ENCODE results near the gene ROM1.

The ROM1 gene

GRCh38 chr11:62588966-62589637 is 24.0 kb upstream of the ROM1 start:
- no peak for DNase-seq

DNA sequence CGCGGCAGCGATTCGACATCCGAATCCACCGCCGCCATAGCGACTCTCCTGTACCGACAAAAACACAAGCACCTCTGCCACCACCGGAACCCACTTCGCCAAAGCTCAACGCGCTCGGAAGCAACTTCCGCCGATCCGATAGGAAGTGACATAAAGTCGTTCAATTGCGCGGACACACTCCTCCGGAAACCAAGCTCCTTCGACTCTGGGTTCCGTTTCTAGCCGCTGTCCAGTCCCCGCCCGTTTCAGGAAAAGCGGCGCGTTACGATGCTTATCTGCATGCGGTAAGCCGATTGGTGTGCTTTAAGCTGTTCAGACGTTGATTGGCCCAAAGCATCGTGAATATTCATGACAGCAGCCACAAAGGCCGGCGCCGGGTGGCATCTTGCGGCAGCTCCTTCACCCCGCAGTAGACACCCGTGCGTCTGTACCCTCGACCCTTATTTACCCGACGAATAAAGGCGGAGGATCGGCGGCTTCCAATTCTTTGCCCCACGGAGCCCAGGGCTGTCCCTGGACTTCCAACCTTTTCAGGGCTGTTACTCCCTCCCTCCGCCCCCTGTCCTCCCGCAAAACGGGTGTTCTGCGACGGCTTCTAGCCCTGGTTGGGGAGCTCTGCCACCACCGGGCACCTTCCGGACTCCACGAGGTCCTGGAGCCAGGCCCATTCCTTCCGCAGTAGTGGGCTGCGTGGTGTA is 21.5 kb upstream of the ROM1 start, which contains the start of gene TUT1:
Gene TUT1, minus strand, starts transcription at position 76 of the 698 bp plus-strand sequence. Its CDS starts 38 bp downstream, at position 38.
- DNase-seq = peak; percentile 71 to 99 (median 96)

DNA sequence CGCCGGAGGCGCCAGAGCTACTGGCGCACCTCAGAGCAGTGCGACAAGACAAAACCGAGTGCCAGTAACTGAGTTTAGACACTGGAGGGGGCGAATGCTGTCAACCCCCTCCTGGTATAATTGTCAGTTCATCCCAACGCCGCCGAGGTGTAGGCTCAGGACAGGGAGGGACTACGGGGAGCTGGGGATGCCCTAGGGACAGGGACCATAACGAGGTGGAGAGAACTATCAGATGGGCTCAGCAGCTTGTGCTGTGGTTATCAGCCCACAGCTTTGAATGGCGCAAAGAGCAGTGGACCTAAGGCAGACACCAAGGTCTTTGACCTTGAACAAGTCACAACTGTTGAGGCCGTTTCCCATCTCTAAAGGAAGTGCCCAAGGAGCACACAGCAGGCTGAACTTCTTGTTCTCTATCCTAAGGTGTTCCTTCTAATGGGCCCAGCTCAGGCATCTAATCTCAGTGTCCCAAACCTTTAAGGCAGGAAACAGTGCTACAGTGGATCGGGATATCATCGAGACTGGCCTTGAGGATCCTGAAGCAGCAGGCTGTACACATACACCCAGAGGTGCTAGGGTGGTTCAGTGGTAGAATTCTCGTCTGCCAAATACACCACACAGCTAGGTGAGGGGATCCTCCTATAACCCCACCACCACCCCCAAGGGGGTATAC is 20.8 kb upstream of the ROM1 start:
- DNase-seq = no peak

GRCh38 chr11:62592989-62593421 is 20.1 kb upstream of the ROM1 start:
- peak in 7 of 14 donors; percentile 21 to 47 (median 37) for DNase-seq

- peak in 10 of 14 donors; percentile 13 to 59 (median 35) for DNase-seq
Measured at GRCh38 chr11:62593434-62594044, 19.5 kb upstream of the ROM1 start.

GRCh38 chr11:62595124-62595523 is 17.9 kb upstream of the ROM1 start:
- DNase-seq = no peak

- DNase-seq = peak in 13 of 14 donors; percentile 27 to 96 (median 82)
Measured at GRCh38 chr11:62599069-62599696, 13.9 kb upstream of the ROM1 start.

- no peak for DNase-seq
Measured at GRCh38 chr11:62599901-62600300, 13.2 kb upstream of the ROM1 start.

DNA sequence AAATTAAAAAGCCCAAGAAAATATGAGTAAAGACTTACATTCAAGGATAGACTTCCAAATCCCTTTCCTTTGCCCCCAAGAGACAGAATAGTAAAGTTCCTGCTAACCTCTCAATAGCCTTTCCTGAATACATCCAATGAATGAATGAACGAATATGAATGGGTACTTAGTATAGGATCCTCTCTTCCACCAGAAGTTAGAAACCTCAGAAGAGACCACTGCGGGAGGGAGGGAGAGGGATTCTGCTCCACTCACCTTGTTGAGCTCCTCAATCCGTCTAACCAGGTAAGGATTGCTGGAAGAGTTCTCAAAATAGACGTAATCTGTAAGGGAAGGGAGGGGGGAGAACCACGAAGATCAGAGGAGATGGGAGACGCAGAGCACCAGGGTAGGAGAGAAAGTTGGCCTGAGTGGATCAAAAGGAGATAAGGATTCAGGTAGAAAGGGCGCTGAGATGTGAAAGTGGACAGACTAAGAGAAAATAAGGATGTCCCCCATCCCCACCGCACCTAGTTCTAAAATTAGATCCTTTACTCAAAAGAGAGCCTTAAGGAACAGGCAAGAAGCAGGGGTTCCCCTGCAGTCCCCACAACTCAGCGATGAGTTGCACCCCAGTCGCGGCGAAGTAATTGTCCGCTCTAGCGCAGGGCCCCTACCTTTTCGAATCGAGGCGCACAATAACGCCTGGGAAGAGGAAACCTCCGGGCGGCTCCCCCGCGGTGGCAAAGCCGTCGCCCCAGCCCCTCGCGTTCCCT is 12.5 kb upstream of the ROM1 start:
- DNase-seq = peak in 1 of 14 donors; percentile 45

DNA sequence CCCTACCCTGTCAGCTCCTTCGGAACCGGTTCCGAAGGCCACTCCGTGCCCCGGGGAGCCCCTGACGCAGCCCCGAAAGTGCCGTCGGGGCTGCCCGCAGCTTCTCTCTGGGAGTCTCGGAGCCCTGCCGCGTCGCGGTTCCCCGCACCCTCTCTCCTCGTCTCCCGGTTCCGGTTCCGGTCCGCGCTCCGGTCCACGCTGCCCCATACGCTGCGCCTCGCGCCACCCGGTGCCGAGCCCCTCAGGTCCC is 12.0 kb upstream of the ROM1 start:
- peak in 2 of 14 donors; percentile 55 to 76 for DNase-seq

DNA sequence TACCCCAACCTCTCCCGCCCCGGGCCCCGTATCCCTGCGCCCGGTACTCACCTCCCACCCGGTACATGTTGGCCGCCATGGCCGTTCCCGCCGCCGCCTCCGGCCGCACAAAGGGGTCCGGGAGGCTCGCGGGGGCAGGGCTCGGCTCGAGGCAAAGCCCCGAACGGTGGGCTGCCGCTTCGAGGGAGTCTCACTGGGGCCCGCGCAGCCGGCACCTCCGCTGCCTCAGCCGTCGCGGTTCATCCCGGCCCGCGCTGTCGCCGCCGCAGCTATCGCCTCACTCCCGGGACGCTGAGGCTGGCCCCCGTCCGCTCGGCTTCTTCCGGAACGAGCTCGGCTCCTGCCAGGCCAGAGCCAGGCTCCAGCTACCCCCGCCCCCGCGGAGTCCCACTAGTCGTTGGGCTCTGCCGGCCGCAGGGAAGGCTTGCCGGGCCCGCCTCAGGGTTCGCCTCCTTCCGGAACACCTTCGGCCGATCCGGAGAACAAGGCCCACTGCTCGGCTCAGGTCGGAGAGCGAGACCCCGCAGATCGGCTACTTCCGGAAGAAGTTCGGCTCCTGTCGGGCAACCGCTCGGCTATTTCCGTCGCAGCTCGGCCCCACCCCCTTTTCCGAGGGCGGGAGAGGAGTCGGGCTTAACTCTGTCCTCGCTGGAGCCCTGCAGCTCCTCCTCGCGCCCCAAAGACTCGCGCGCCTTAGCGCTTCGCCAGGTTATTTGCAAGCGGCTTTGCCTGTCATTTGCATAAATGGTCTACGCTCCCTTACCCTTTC is 11.5 kb upstream of the ROM1 start, which contains the start of gene MTA2:
Gene MTA2, minus strand, starts transcription at position 494 of the 769 bp plus-strand sequence. Its CDS starts 415 bp downstream, at position 79.
- DNase-seq = peak; percentile 85 to 98 (median 98)

- DNase-seq = peak in 13 of 14 donors; percentile 58 to 91 (median 82)
Measured at GRCh38 chr11:62602141-62603071, 10.7 kb upstream of the ROM1 start.

GRCh38 chr11:62603072-62603408 is 10.0 kb upstream of the ROM1 start:
- DNase-seq = no peak

GRCh38 chr11:62603776-62604299 is 9.2 kb upstream of the ROM1 start:
- no peak for DNase-seq

GRCh38 chr11:62604460-62605120 is 8.5 kb upstream of the ROM1 start:
- peak in 1 of 14 donors; percentile 21 for DNase-seq

DNA sequence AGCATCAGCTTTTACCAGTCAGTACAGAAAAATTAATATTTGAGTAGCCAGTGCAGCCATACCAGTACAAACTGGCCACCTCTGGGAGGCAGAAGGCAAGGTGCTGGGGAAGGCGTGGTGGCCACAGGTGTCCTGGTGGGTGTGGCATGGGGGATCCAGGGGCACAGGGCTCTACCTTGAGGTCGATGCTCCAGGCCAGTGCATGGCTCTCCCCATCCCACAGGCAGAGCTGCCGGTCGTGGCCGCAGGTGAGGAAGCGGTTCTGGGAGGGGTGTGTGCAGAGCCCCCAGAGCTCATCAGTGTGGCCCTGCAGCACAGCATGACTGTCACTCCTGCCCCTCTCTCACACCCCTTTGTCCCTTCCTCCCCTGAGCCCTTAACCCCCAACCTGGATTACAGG is 7.6 kb upstream of the ROM1 start:
- no peak for DNase-seq

- no peak for DNase-seq
Measured at GRCh38 chr11:62605902-62606301, 7.2 kb upstream of the ROM1 start.

GRCh38 chr11:62607714-62608113 is 5.3 kb upstream of the ROM1 start:
- DNase-seq = no peak

DNA sequence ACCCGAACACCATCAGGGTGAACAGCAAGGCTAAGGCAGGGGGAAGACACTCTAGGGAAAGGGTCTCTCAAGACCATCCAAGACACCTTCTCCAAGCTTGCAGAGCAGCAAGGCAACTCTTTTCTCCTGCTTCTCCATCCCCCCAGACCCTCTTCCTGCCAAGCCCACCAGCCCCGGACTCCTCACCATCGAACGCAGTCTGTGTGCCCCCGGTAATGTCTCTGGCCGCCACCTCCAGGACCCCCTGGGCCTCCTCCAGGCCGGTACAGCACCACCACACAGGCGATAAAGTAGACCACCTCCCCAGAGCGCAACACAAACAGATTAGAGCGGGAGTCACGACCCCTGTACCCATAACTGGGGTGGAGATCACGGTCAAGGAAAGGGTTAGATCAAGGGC is 4.3 kb upstream of the ROM1 start:
- no peak for DNase-seq

Data from C1 segment of cervical spinal cord (tissue), 14 donors.